A673 (cell line): ENCODE results near the gene PES1. TPM values are rescaled to one million over a fixed set of nuclear protein-coding genes. Genes with fewer than 3 reads are reported as not detected.

Source experiments
- BruUV-seq: library from RNA; stranded (reverse); fragments of 400-500 nt; replicated peaks from 2 replicates; lab custom pipeline; 2021; lab: Mats Ljungman, UMichigan
- CTCF ChIA-PET: fragments of 300-600 bp; sonication (Branson Sonifier 250); formaldehyde crosslinking; loops from one replicate; lab custom pipeline; 2022; ENCODE audit warnings: antibody characterized with exemption; lab: Charles Lee
- POLR2A ChIA-PET: fragments of 300-600 bp; sonication (Branson Sonifier 250); formaldehyde crosslinking; loops from one replicate; lab custom pipeline; 2022; ENCODE audit warnings: antibody characterized with exemption; ENCODE audit not compliant: low non-redundant PET; lab: Charles Lee
- DNase-seq: peaks from one replicate; pipeline ENCODE4 v3.0.0-alpha.2; 2015; ENCODE audit warnings: low spot score
- H3K27ac ChIP-seq: fragments of 200-600 bp; sonication (generic); 2 replicates; pipeline ENCODE4 v1.5.1; 2016; ENCODE audit warnings: mixed run types, low read depth, mild to moderate bottlenecking, mixed read lengths, antibody characterized with exemption, low read length; ENCODE audit not compliant: poor library complexity, severe bottlenecking
- H3K27me3 ChIP-seq: fragments of 200-600 bp; sonication (generic); replicated peaks from 2 replicates; pipeline ENCODE4 v1.6.1; 2017; ENCODE audit warnings: mixed run types, low read depth, mild to moderate bottlenecking, mixed read lengths, antibody characterized with exemption, low read length; ENCODE audit not compliant: insufficient read depth, poor library complexity
- H3K36me3 ChIP-seq: fragments of 200-600 bp; sonication (generic); 2 replicates; pipeline ENCODE4 v1.6.1; 2016; ENCODE audit warnings: mixed run types, mild to moderate bottlenecking, mixed read lengths, antibody characterized with exemption, low read length; ENCODE audit not compliant: insufficient read depth, poor library complexity, severe bottlenecking
- H3K4me1 ChIP-seq: fragments of 200-600 bp; sonication (generic); 2 replicates; pipeline ENCODE4 v1.6.1; 2017; ENCODE audit warnings: mixed run types, mild to moderate bottlenecking, mixed read lengths, antibody characterized with exemption, low read length; ENCODE audit not compliant: insufficient read depth, poor library complexity, severe bottlenecking
- H3K4me3 ChIP-seq: fragments of 200-600 bp; sonication (generic); 2 replicates; pipeline ENCODE4 v1.5.1; 2016; ENCODE audit warnings: low read depth, mixed run types, mild to moderate bottlenecking, mixed read lengths, low read length; ENCODE audit not compliant: poor library complexity, severe bottlenecking
- H3K9me3 ChIP-seq: fragments of 200-600 bp; sonication (generic); 2 replicates; pipeline ENCODE4 v1.6.1; 2016; ENCODE audit warnings: mixed run types, low read depth, mild to moderate bottlenecking, mixed read lengths, antibody characterized with exemption, low read length; ENCODE audit not compliant: poor library complexity, severe bottlenecking
- EZH2 ChIP-seq: fragments of 200-600 bp; sonication (generic); IDR thresholded peaks from 2 replicates; pipeline ENCODE4 v1.6.1; 2017; ENCODE audit warnings: borderline replicate concordance, low read depth, mild to moderate bottlenecking, mixed read lengths, antibody characterized with exemption, low read length; ENCODE audit not compliant: poor library complexity, severe bottlenecking
- intact Hi-C: fragments of 100-400 bp; cut with micrococcal nuclease; formaldehyde crosslinking; loops from one replicate; pipeline ENCODE4 v1.10.0; 2022; ENCODE audit not compliant: unreplicated experiment
- total RNA-seq: library from RNA; stranded (reverse); gene quantifications from 2 replicates; pipeline ENCODE4 v1.2.3, GENCODE V29; 2021
- TF ChIP-seq, protein P1 (sequence below): fragments of 300-800, 200-600 bp; sonication (generic); conservative IDR thresholded peaks from 2 replicates; pipeline ENCODE4 v1.5.1; 2017; ENCODE audit warnings: low read depth, mild to moderate bottlenecking, antibody characterized with exemption, low read length, moderate library complexity, mixed read lengths

PES1 gene
- total RNA-seq, 1 experiment from 2014 or later = 175 TPM

DNA sequence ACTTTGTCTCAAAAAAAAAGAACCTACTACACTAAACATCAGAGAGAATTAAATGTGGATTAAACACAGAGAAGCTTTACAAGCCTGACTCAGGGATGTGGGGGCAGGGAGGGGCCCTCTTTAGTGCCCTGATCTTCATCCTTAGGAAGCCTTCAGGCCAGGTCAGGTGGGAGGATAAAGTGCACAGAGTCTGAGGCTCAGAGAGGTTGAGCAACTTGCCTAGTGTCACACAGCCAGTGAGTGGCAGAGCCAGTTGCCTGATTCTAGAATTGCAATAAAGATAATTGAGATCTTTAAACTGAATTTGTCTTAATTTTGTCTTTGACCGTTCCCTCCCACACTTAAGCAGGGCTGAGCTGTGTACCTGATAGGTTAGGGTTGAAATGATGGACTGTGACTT is 52.3 kb downstream of the PES1 start:
- BruUV-seq = no TSS peak
- Histone ChIP-seq H3K27ac (no peak overlapping the region), H3K36me3 (no peaks in the 10 kb centered on the region), H3K4me3 (no peak overlapping the region), H3K9me3 (no peaks in the 10 kb centered on the region), H3K27me3 (peaks cover 14% of the 10 kb centered on the region), H3K4me1 (no peaks in the 10 kb centered on the region)
- intact Hi-C loops = no loop called here
- DNase-seq = no peak
- CTCF ChIA-PET = no interaction called here
- TF ChIP-seq, protein P1, sequence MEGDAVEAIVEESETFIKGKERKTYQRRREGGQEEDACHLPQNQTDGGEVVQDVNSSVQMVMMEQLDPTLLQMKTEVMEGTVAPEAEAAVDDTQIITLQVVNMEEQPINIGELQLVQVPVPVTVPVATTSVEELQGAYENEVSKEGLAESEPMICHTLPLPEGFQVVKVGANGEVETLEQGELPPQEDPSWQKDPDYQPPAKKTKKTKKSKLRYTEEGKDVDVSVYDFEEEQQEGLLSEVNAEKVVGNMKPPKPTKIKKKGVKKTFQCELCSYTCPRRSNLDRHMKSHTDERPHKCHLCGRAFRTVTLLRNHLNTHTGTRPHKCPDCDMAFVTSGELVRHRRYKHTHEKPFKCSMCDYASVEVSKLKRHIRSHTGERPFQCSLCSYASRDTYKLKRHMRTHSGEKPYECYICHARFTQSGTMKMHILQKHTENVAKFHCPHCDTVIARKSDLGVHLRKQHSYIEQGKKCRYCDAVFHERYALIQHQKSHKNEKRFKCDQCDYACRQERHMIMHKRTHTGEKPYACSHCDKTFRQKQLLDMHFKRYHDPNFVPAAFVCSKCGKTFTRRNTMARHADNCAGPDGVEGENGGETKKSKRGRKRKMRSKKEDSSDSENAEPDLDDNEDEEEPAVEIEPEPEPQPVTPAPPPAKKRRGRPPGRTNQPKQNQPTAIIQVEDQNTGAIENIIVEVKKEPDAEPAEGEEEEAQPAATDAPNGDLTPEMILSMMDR = no peak
- TF ChIP-seq EZH2 = no peak
- POLR2A ChIA-PET = no interaction called here

DNA sequence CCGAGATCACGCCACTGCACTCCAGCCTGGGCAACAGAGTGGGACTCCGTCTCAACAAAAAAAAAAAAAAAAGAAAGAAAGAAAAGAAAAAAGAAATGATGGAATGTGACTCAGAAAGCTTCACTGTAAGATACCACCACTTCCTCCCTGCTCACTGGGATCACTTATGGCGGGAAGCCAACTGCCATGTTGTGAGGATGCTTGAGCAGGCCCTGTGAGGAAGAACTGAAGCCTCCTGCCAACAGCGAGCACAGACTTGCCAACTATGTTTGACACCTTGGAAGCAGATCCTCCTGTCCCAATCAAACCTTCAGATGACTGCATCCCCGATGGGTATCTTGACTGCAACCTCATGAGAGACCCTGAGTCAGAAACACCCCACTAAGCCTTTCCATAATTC is 53.4 kb downstream of the PES1 start:
- no peak overlapping the region for H3K27ac ChIP-seq
- peak; percentile 50 for DNase-seq
- no TSS peak for BruUV-seq
- intact Hi-C loops = no loop called here
- TF ChIP-seq, protein P1 = no peak
- no peak for TF ChIP-seq EZH2
- no peak overlapping the region for H3K4me3 ChIP-seq
- H3K9me3 ChIP-seq = no peaks in the 10 kb centered on the region
- no peaks in the 10 kb centered on the region for H3K4me1 ChIP-seq
- peaks cover 14% of the 10 kb centered on the region for H3K27me3 ChIP-seq
- CTCF ChIA-PET = no interaction called here
- H3K36me3 ChIP-seq = no peaks in the 10 kb centered on the region
- POLR2A ChIA-PET = no interaction called here

DNA sequence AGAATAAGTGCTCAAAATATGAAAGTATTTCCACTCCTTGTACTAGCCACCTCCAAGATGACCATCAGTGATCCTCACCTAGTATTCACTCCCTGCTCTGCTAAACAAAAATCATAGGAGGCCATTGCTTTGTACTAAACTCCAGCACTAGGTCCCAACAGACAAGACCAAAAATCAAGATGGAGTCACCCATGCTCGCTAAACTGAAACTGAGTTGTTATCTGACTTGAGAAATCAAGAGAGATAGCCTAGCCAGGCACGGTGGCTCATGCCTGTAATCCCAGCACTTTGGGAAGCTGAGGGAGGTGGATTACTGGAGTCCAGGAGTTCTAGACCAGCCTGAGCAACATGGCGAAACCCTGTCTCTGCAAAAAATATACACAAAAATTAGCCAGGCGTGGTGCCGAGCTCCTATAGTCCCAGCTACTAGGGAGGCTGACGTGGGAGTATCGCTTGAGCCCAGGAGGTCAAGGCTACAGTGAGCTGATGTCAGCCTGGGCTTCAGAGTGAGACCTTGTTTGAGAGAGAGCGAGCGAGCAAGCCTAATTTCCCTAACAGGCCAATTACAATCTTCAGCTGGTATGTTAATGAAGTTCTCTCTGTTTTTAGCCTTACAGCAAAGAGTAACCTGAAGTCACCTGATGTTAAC is 54.5 kb downstream of the PES1 start:
- H3K4me1 ChIP-seq = no peaks in the 10 kb centered on the region
- peaks cover 10% of the 10 kb centered on the region for H3K27me3 ChIP-seq
- no TSS peak for BruUV-seq
- no peak for DNase-seq
- ChIA-PET POLR2A (no interaction called here), CTCF (no interaction called here)
- H3K36me3 ChIP-seq = no peaks in the 10 kb centered on the region
- no peaks in the 10 kb centered on the region for H3K9me3 ChIP-seq
- TF ChIP-seq, protein P1 = no peak
- TF ChIP-seq EZH2 = no peak
- H3K27ac ChIP-seq = no peak overlapping the region
- no peak overlapping the region for H3K4me3 ChIP-seq
- intact Hi-C loops = no loop called here
